GM12891 (cell line): Measurements from ENCODE around the gene MYADM.

ENCODE experiments used
- DNase-seq: peaks from one replicate; pipeline ENCODE4 v3.0.0; 2011; ENCODE audit warnings: low spot score; ENCODE audit not compliant: insufficient read length
- FAIRE-seq: peaks from 2 replicates; lab custom pipeline; 2011; peaks lifted over from hg19 to GRCh38; lab: Jason Lieb, UNC
- PAX5 ChIP-seq: IDR thresholded peaks from 2 replicates; pipeline ENCODE4 v1.6.1; 2011; ENCODE audit warnings: low read length, moderate library complexity, mild to moderate bottlenecking; ENCODE audit not compliant: insufficient read depth, severe bottlenecking
- POLR2A ChIP-seq: IDR thresholded peaks from 2 replicates; pipeline ENCODE4 v1.6.1; 2011; ENCODE audit warnings: low read depth, low read length, control low read depth
- POLR2AphosphoS5 ChIP-seq: IDR thresholded peaks from 2 replicates; pipeline ENCODE4 v1.6.1; 2011; ENCODE audit warnings: low read depth, low read length, control low read depth
- POU2F2 ChIP-seq: IDR thresholded peaks from 2 replicates; pipeline ENCODE4 v1.6.1; 2011; ENCODE audit warnings: low read depth, mild to moderate bottlenecking, control low read depth, low read length, moderate library complexity
- SPI1 ChIP-seq: IDR thresholded peaks from 2 replicates; pipeline ENCODE4 v1.6.1; 2011; ENCODE audit warnings: low read depth, low read length, control low read depth
- TAF1 ChIP-seq: IDR thresholded peaks from 2 replicates; pipeline ENCODE4 v1.6.1; 2011; ENCODE audit warnings: low read depth, low read length, control low read depth

The MYADM gene

DNA sequence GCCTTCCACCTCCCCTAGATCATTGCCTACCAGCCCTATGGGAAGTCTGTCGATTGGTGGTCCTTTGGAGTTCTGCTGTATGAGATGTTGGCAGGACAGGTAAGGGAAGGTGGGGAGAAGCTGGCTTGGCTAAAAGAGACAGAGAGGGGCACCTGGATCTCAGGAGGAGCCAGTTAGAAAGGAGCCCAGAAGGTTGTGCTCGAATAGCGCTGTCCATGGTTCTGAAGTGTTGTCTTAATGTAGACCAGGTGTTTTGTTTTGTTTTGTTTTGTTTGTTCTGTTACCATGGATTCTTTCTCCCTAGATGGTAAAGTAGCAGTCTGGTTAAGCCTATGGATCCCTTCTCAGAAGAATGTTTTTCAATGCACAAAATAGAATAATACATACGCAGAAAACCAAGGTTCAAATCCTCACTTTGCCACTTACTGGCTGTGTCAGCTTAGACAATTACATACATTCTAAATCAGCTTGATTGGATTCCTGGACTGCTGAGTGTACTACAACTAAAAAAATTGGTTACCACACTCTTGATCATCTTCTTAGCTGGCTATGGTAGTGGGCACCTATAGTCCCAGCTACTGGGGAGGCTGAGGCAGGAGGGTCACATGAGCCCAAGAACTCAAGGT is 35.5 kb downstream of the MYADM start:
- DNase-seq, result no peak
- no peak for TF ChIP-seq POU2F2
- no peak for TF ChIP-seq TAF1
- no peak for TF ChIP-seq SPI1
- no peak for TF ChIP-seq POLR2A
- no peak for TF ChIP-seq POLR2AphosphoS5
- no peak for TF ChIP-seq PAX5
- FAIRE-seq, result no peak

DNA sequence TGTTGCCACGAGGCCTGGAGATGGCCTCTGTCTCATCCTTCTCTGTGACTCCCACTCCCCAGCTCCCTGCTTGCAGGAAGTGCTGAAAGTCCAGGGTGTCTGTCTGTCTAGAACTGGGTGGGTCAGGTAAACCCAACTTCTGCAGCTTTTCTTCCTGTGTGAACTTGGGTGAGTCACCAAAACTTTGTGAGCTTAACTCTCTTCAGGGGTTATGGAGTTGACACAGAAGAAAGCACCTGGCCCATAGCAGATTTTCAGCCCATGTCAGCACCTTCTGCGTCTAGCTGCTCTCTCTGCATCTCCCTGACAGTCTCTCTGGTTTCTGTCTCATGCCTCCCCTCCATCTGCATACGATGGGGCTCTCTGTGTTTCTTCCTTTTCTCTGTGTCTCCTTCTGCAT is 37.2 kb downstream of the MYADM start:
- TF ChIP-seq POU2F2, result no peak
- TF ChIP-seq POLR2AphosphoS5, result no peak
- TF ChIP-seq TAF1, result no peak
- TF ChIP-seq POLR2A, result no peak
- TF ChIP-seq PAX5, result no peak
- no peak for TF ChIP-seq SPI1
- DNase-seq, result no peak
- no peak for FAIRE-seq

DNA sequence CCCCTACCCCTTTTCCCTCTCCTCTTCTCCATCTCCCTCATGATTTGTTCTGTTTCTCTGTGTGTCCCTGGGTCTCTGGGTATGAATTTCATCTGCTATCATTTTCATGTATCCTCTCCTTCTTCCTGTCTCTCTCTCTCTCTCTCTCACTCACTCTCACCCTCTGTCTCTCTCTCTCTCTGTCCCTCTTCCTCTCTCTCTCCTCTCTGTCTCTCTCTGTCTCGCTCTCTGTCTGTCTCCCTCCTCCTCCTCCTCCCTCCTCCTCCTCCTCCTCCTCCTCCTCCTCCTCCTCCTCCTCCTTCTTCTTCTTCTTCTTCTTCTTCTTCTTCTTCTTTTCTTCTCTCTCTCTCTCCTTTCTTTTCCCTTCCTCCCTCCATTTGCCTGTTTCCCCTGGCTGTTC is 38.1 kb downstream of the MYADM start:
- FAIRE-seq, result no peak
- TF ChIP-seq SPI1 (no peak), POLR2AphosphoS5 (no peak), PAX5 (no peak), TAF1 (no peak), POU2F2 (no peak), POLR2A (no peak)
- DNase-seq, result no peak

DNA sequence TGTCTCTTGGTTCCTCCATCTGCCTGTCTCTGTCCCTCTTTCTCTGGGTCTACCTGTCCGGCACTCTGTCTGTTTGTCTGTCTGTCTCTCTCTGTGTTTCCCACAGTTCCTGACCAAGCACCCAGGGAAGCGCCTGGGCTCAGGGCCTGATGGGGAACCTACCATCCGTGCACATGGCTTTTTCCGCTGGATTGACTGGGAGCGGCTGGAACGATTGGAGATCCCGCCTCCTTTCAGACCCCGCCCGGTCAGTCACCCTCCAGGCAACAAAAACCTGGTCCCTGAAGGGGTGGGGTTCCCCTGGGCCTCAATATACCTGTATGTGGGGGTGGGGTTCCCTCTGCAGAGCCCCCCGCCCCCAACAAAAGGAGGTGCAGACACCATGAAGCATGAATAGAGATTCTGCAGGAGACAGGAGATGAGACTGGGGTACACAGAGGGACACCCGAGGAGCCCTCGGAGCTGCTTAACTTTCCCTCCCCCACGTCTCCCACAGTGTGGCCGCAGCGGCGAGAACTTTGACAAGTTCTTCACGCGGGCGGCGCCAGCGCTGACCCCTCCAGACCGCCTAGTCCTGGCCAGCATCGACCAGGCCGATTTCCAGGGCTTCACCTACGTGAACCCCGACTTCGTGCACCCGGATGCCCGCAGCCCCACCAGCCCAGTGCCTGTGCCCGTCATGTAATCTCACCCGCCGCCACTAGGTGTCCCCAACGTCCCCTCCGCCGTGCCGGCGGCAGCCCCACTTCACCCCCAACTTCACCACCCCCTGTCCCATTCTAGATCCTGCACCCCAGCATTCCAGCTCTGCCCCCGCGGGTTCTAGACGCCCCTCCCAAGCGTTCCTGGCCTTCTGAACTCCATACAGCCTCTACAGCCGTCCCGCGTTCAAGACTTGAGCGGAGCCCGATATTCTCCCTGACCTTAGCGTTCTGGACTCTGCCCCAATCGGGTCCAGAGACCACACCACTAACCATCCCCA is 38.8 kb downstream of the MYADM start:
- no peak for FAIRE-seq
- no peak for TF ChIP-seq POLR2AphosphoS5
- TF ChIP-seq TAF1, result no peak
- no peak for TF ChIP-seq POLR2A
- TF ChIP-seq POU2F2, result no peak
- TF ChIP-seq PAX5, result no peak
- TF ChIP-seq SPI1, result no peak

DNA sequence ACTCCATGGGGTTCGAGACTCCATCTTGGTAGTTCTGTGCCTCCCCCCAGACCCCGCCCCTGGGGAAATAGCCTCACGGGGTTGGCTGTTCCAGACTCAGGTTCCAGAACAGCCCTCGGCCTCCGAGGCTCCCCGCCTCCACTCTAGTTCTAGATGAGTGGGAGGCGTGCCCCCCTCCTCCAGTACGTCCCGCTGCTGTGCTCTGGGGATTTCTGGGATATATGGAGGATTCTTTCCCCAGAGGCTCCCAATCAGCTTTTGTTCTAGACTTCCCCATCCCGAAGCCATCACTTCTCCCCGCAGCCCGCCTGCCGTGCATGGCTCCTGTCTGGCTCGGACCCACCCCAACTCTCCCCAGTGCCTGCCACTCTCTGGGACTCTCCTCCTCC is 39.5 kb downstream of the MYADM start:
- FAIRE-seq (no peak), DNase-seq (no peak)
- TF ChIP-seq POU2F2, result no peak
- TF ChIP-seq POLR2A, result no peak
- TF ChIP-seq PAX5, result no peak
- TF ChIP-seq TAF1, result no peak
- TF ChIP-seq POLR2AphosphoS5, result no peak
- no peak for TF ChIP-seq SPI1

More for the DNA sequence above, 38.8 kb downstream of the MYADM start:
- peak; percentile 71 for DNase-seq

DNA sequence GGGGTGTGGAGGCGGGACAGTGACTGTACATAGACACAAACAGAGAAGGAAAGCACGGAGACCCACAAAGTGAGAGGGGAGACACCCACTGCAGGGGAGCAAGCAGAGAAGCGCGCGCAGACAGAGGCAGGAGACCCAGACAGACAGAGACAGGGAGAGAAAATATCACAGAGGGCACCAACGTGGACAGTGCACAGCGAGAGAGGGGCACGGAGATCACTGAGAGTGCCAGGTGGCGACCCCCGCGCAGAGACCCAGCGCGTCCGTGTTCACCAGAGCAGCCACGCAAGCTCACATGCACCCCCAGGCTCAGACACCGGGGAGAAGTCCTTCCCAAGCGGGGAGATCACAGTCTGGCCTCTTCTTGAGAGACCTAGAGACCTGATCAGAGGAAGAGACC is 40.0 kb downstream of the MYADM start:
- DNase-seq, result no peak
- no peak for TF ChIP-seq POU2F2
- TF ChIP-seq TAF1, result no peak
- no peak for TF ChIP-seq POLR2A
- no peak for FAIRE-seq

DNA sequence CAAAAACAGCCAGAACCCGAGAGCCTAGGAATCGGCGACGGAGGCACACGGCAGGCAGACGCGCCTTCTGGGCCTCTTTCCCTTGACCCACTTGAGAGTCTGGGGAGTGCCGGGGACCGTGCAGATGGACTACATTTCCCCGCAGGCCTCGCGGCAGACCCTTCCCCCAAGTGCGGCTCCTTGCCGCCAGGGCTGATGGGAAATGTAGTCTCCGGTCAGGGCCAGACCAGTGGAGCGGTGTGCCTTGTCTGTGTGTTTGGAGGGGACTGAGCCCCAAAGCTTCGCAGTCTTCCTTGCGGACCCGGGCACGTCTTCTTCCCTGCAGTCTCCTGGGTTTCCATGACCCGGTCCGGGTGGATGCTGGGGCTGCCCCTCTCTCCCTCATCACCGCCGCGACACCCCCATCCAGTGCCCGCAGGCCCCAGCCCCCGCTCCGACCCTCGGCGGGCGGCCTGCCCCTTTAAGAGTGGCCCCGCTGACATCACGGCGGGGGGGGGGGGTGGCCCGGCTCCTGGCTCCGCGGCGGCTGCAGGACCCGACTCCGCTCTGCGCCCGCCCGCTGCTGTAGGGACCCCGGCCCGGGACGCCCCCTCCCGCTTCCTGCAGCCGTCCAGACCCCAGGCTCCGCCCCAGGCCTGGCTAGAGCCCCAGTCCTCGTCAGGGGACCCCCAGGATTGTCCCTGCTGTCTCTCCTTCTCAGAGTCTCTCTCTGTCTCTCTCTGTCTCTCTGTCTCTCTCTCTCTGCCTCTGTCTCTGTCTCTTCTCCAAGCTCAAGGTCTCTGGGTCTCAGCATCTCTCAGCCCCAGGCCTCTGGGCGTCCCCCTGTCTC is 40.6 kb downstream of the MYADM start:
- TF ChIP-seq SPI1 (no peak), PAX5 (no peak), POLR2AphosphoS5 (no peak), POU2F2 (no peak), TAF1 (no peak), POLR2A (no peak)

DNA sequence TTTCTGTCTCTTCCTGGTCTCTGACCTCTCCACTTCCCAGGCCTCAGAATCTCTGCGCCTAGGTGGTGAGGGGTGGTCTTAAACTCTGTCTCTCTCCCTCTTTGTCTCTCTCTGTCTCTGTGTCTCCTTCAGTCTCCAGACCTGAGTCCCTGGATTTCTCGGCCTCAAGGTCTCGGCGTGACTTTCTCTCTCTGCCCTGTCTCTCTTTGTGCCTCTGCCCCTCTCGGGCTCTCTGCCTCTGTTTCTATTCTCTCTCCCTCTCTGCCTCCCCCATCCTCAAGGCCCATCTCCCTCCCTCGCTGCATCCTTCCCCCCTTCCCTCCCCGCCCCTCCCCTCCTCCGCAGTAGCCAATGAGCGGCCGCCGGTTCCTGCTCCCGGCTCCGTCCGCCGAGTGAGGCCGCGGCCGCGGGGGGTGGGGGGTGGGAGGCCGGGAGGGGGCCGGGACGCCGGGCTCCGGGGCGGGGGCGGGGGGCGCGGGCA is 41.3 kb downstream of the MYADM start, which contains the start of gene CACNG7:
TSS of gene CACNG7 (plus strand) at position 344 of the 481 bp plus-strand sequence. CDS start 3,554 bp downstream, outside the sequence.
- TF ChIP-seq SPI1, result no peak
- no peak for TF ChIP-seq POU2F2
- no peak for TF ChIP-seq TAF1
- no peak for TF ChIP-seq PAX5
- TF ChIP-seq POLR2AphosphoS5, result no peak
- TF ChIP-seq POLR2A, result no peak
- DNase-seq (no peak), FAIRE-seq (no peak)

More for the DNA sequence above, 40.6 kb downstream of the MYADM start:
- FAIRE-seq, result no peak
- DNase-seq, result peak; percentile 34

DNA sequence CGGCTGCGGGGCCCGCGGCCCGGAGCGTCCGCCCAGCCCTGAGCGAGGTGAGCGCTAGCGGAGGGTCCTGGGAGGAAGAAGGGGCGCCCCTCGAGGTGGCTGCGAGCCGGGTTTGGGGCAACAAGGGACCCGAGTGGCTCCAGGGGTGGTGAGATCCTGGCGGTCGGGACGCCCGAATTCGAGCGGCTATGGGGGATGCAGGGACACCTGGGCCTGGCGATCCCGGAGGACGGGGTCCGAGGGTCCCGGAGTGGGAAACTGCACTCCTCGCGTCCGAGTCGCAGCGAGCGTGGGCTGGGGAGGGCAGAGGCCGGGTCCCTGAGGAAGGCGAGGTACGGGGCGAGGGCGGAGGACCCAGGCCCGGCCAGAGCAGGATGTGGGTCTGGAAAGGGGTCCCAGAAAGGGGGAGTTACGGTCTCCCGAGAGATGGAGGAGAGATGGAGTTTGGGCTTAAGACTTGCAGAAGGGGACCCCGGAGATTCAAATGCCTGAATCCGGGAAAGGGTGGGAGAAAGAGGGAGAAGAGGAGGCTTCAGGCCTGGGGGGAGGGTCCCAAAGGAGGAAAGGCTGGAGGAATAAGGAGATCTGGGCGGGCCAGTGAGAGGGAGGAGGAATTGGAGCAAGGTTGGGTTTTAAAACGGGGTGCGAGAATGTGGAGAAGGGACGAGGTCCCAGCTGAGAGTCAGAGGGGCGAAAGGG is 41.9 kb downstream of the MYADM start:
- FAIRE-seq (no peak), DNase-seq (no peak)

More for the DNA sequence above, 41.9 kb downstream of the MYADM start:
- TF ChIP-seq SPI1 (no peak), POLR2A (no peak), POLR2AphosphoS5 (no peak), POU2F2 (no peak), PAX5 (no peak), TAF1 (no peak)
